GF-D8 (cell line): ENCODE measurements around the gene SVIL.
"Not testable (repeated sequence)": the region's sequence is repeated elsewhere in the genome, so short reads cannot be mapped to it uniquely, and the experiment has no call there.

Source experiments
- DNase-seq: peaks from one replicate; lab custom pipeline; 2025; lab: John Stamatoyannopoulos, UW

Gene SVIL

GRCh38 chr10:29574212-29575097 lies 60.3 kb downstream of the SVIL start:
- DNase-seq: not testable (repeated sequence)

- not testable (repeated sequence) for DNase-seq
Observed at GRCh38 chr10:29570248-29570647, 64.5 kb downstream of the SVIL start.

GRCh38 chr10:29569795-29570194 lies 65.0 kb downstream of the SVIL start:
- DNase-seq: no peak

GRCh38 chr10:29567003-29567402 lies 67.8 kb downstream of the SVIL start:
- no peak for DNase-seq

- DNase-seq: not testable (repeated sequence)
Observed at GRCh38 chr10:29566209-29566608, 68.6 kb downstream of the SVIL start.

- no peak for DNase-seq
Observed at GRCh38 chr10:29563420-29564035, 71.2 kb downstream of the SVIL start.

GRCh38 chr10:29563006-29563405 lies 71.8 kb downstream of the SVIL start:
- not testable (repeated sequence) for DNase-seq

GRCh38 chr10:29559996-29560395 lies 74.8 kb downstream of the SVIL start:
- no peak for DNase-seq

GRCh38 chr10:29557665-29558064 lies 77.1 kb downstream of the SVIL start:
- DNase-seq: no peak

- no peak for DNase-seq
Observed at GRCh38 chr10:29555746-29556481, 78.9 kb downstream of the SVIL start.

- DNase-seq: peak; percentile 18
Observed at GRCh38 chr10:29555091-29555745, 79.6 kb downstream of the SVIL start.

- no peak for DNase-seq
Observed at GRCh38 chr10:29554660-29555059, 80.1 kb downstream of the SVIL start.

GRCh38 chr10:29553544-29554250 lies 81.1 kb downstream of the SVIL start:
- no peak for DNase-seq

GRCh38 chr10:29553116-29553515 lies 81.7 kb downstream of the SVIL start:
- not testable (repeated sequence) for DNase-seq

GRCh38 chr10:29549493-29549892 lies 85.3 kb downstream of the SVIL start:
- DNase-seq: not testable (repeated sequence)

- no peak for DNase-seq
Observed at GRCh38 chr10:29546773-29547313, 87.9 kb downstream of the SVIL start.

GRCh38 chr10:29545122-29545521 lies 89.6 kb downstream of the SVIL start:
- no peak for DNase-seq

- no peak for DNase-seq
Observed at GRCh38 chr10:29543715-29544114, 91.1 kb downstream of the SVIL start.

- DNase-seq: no peak
Observed at GRCh38 chr10:29542723-29543122, 92.0 kb downstream of the SVIL start.

GRCh38 chr10:29541422-29542210 lies 93.2 kb downstream of the SVIL start:
- DNase-seq: no peak
